Activated T-helper 1 cell treated with anti-CD3 and anti-CD28 coated beads, Interleukin-2, amount 50 U/mL, for 16 hours (primary cell): ENCODE data around the gene DICER1.

Source experiments
- DNase-seq, 2 donors: peaks; one replicate each; pipeline ENCODE4 v3.0.0-alpha.2; 2020; ENCODE audit warnings: low read depth in 1 of 2, low spot score in 1 of 2

DICER1 gene

DNA sequence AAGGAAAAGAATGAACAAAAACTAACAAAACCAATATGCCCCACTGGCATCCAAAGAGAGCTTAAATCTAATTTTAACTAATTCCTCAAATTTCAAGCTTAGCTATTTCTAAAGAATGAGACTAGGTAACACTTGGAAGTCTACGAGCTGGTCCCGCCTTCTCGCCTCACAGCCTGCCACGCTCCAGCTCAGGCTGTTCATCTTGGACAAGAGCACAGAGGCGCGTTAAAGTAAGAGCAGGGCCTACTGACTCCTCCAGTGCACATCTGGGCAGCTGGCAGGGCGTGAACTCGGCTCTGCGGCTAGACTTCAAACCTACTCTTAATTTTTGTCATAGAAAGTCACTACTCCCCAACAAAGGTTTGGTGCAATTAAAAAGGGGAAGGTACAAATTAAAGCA, 64.6 kb downstream of the DICER1 start:
- no peak for DNase-seq

DNA sequence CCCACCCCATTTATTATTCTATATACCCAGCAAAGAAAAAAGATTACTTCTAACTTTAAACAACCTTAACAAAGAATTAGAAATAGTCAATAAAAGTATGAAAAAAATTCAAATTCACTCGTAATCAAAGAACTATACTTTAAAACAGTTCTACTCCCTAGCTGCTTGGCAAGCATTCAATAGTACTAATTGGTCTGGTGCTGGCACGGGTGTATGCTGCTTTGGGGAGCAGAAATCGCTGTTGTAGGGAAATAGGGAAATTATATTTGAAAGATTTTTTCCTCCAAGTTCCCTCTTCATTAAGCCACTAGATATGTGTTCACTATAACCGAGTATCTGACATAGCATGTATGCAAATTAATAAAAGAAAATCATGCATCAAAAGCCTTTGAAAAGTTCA, 65.7 kb downstream of the DICER1 start:
- DNase-seq = no peak

DNA sequence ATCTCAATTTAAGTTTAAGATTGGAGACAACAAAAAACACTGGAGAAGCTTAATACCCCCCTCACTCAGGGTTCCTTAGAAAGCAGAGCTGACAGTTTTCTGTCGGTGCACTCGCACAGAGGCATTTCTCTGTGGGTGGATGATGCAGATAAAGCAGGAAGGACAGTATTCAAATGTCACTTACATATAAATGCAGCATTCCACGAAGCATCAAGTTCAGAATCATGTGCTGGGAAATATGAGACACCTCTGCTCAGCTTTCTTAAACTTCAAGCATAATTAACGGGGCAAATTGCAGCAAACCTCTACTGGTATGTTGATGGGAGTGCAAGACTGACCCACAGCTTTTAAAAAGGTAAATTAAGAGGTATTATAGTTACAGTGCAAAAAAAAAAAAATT, 68.7 kb downstream of the DICER1 start:
- DNase-seq = no peak

DNA sequence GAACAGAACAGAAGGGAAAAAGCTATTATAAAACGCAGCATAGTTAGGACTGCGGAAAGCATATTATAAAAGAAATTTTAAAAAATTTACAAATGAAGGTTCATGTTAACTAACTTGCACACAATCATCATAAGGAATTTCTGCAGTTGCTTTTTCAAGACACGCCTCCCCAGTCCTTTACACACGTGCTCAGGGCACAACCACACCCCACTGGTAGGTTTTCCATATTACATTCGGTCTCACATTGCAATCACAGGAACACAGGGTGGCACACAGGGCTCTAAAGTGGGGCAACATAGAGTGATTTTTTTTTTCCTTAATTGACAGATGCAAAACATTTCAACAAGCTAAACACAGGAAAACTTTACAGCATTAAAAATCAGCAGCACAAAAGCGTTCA, 69.7 kb downstream of the DICER1 start:
- no peak for DNase-seq

DNA sequence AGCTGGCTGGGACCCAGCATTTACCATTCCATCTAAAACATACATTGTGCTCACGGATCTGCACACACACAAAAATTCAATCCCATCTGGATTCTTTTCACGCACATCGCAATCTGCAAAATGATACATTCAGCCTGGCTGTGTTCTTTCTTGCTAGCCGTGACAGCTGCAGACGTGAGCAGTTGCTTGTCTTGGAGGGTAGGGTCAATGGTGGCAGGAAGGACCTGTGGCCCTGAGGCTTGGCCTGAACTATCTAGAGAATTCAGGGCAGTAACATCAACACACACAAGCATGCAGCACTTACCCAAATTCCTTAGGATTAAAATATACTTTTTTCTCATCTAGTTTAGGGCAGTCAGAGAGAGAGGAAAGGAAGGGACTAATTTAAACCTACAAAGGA, 72.0 kb downstream of the DICER1 start:
- no peak for DNase-seq

DNA sequence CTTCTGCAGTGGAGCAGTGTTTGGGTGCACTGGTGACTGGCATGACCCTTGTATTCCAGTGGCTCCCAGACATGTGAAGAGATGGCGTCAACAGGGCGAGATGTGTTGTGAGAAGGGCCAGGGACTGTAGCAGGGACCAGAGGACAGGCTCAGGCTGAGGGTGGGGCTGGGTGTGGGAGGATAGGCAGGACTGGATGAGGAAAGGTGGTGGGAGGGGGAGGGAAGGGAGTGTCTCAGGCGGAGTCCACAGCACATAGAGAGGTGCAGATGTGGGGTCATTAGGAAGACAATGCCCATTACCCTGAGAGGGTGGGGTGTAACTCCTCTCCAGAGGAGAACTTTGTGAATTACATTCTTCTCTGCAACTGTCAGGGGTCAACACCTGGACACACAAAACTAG, 78.5 kb downstream of the DICER1 start:
- DNase-seq = no peak

DNA sequence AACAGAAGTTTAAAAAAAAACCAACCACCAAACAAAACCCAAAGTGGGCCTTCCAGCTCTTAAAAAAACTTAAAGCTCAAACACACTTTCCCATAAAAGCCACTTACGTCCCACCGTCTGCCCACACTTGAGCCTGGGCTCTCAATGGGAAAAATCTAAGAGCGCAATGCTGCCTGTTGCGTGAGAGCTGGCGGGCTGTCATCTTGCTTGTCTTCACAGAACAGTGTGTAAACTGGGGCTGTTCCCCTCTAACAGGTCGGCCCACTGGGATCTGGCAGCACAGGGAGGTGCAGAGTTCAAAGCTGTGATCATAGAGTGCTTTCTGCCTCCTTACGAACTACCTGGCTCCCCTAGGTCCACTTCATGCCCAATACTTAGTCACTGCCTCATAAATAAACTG, 80.0 kb downstream of the DICER1 start:
- no peak for DNase-seq

DNA sequence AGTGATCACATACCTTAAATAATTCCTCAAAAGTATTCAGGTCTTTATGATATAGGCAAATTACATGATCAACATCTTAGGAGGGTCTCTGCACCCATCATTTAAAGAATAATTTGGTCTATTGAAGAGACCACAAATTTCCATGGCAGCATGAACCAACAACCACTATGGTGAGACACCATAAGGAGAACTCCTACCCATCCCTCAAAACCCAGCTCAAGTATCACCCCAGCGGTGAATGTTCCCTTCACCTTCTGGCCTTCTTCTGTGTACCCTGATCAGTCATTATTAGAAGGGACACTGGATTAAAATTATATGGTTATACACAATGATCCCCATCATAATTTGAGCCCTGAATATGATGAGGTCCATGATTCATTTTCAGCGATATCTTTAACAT, 81.5 kb downstream of the DICER1 start:
- no peak for DNase-seq

DNA sequence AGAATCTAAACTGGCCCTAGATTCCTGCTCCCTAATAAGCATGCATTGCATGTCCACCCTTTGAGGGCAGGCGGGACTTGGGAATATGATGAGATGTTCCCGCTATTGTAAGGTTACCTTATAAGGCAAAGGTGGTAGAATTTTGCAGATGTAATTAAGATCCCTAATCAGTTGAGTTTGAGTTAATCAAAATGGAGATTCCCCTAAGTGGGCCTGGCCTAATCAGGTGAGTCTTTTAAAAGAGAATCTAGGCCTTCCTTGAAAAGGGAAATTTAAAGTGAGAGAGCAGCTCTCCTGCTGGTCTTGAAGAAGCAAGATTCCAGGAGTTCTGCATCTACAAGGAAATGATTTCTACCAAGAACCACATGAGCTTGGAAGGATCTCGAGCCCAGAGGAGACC, 83.4 kb downstream of the DICER1 start:
- no peak for DNase-seq

DNA sequence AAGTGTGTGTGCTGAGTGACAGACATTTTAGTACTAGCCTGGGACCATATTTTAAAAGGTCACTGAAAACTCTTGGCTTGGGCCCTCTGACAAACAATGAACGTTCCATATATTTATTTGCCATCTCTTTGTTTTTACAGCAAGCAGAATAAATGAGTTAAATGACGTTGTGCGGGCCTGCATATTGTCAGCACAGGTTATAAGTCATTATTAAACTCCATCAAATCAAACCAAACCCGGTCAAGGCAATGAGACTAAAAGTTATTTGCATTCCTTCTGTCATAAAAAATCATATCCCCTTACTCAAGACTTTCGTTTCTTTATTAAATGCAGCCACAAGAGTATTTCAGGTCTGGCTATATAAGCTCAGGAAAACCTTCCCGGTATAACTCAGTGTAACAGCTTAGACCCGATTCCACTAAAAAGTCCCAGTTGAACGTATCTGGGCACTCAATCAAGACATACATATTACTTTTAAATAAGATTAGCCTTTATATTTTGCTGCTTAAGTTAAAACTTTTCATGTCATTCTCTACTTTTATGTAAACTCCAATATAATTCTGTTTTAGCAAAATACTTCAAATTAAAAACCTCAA, 84.9 kb downstream of the DICER1 start:
- no peak for DNase-seq

DNA sequence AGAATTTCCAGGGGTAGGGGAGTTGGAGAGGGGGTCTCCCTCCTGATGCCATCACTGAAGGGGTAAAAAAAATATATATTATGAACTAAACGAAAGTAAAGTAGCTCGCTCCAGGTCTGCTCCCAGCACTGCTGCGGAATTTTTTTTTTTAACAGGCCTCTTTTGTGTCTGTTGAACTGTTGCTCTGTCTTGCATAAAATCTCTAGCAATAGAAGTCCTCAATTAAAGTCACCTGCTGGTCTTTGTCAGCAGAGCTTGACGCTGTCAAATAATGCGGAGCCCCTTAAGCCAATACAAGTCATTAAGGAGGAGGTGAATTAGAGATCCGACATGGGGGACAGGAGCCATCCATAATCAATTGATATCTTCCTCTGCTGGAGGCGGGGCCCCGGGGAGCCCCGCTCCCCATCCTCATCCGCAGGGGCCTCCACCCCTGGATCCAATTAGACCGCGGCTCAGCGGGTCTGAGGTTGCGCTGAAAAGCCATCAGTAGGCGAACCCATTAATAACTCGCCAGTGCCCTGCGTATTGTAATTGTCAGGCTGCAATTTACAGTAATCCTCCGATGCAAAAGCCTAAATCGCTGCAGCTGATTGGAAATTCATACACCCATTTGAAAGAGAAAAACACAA, 85.6 kb downstream of the DICER1 start:
- no peak for DNase-seq

DNA sequence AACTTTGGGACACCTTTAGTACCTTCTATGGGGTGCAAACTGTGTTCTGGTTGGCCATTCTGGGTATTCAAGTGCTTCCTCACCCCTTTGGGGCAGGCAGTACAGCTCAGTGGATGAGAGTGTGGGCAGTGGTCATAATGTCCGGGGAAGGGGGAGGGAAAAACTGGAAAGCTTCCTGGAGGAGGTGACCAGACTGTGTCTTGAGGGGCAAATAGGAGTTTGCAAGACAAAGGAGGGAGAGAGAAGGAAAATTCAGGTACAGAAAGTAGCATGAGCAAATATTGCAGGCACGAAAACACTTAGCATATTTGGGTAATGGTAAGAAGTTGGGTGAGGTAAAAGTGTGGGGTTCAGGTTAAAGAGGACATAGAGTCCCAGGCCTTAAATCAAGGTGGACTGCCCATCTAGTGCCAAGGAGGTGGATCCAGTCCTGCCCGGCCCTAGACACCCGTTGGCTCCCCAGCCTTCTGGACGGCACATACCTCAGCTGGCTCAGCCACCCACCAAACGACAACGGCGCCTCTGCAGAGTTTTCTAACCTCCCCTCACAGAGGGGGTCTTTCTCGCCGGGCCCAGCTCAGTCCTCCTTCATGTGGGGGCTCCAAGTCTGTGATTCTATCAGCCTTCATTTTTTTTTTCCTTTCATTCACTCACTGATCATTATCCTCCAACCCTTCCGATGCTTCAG, 86.4 kb downstream of the DICER1 start:
- no peak for DNase-seq

DNA sequence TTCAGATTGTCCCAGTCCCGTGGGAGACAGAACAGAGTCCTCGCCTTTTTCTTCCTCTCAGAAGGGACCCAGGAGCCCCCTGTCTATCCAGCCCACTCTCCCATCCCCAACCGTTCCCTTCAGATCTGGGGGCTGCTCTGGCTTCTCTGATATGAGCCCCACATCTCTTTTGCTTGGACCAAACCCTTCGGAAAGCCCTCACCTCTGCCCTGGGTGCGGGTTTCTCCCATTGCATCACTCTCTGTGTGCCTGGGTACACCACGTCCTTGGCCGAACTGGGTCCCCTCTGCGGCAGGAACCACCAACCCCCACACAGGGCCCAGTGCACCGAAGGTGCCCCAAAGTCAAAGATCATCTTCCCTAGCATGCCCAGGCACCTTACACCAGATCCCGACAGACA, 87.8 kb downstream of the DICER1 start:
- no peak for DNase-seq

DNA sequence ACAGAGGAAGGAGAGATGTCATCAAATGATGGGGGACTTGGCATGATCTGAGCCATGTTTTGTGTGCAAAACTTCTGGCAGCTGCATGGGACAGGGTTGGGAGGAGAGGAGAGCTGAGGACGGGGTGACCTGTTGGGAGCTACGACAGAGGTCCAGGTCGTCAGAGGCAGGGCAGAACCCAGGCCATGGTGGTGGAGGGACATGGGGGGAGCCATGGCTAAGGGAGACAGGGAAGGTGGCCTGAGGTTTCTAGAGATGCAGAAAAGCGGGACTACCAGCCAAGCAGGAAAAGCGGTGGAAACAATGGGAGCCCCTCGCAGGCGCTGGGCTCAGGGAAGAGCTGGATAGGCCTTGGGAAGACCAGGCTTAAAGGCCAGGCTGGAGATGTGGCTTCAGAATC, 88.3 kb downstream of the DICER1 start:
- no peak for DNase-seq

DNA sequence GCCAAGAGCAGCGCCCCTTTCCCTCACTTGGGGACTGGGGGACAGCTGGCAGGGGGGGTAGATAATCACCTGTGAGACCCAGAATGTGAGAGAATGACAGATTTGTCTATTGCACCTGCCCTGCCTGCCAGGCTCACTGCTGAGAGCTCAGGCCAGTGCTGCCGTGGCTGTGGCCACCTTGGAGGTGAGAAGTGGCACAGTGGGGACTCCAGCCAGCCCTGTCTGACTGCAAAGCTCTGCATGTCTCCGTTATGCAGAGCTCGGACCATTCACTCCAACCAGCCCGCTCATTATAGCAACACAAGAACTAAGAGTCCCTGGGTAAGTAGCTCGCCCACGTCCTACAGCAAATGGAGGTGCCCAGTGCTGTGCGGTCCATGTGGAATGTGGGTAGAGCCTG, 88.8 kb downstream of the DICER1 start:
- no peak for DNase-seq

DNA sequence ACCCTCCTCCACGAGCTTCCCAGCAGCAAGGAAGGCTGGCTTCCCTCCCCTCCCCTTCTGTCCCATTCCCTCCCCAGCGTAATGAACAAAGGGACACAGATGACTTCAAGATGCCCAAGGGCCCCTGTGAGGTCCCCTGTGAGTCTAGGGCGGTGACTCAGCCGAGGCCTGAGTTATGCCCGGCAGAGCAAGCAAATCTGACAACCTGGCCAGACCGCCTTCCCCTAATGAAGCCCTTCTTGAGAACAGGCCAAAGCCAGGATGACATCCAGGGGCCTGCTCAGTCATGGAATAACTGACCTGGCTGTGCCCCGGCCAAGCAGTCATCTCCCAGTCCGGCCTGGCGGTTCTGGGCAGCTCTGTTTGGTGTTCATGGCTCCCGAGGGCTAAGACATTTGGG, 89.2 kb downstream of the DICER1 start:
- DNase-seq = no peak

DNA sequence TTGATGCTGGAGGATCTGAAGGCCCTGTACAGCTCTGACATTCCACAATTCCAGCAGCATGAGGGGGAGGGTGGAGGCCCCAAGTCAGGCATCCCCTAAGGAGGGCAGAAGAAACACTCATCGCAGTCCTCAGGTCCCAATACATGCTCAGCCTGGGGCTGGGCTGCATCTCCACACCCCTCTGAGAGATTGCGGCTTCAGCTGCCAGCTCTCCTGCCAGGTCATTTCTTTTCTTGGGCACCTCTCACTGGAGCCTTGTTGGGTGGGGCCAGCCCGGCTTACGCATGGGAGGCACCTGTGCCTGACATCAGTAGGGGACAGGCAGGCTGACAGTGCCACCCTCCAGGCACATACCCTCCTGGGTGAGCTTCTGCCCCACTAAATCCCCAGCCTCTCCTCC, 89.8 kb downstream of the DICER1 start:
- no peak for DNase-seq

DNA sequence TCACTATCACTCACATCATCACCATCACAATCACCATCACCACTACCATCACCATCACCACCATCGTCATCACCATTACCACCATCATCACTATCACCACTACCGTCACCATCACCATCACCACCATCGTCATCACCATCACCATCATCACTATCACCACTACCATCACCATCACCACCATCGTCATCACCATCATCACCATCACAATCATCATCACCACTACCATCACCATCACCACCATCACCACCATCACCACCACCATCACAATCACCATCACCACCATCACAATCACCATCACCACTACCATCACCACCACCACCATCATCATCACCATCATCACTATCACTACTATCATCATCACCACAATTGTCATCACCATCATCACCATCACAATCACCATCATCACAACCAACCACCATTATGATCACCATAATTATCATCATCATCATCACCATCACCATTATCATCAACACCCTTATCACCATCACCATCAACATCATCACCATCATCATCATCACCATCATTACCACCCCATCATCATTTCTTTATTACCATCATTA, 90.8 kb downstream of the DICER1 start:
- DNase-seq = no peak

DNA sequence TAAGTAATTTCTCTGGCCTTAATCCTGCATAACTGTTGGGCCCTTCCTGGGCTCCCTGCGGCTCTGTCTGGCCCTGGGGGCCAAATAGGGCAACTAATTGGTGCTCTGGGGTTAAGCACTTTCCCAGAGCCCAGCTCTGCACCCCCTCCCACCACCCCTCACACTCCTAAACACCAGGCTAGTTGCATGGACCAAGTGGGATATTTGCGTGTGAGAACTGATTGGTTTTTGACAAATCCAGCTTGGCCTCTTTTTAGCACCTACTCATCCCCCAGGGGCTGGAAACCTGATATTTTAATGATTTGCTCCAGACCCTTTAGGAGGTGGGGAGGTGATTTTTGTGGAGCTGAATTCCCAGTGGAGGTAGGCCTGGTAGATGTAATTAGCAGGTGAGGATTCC, 91.9 kb downstream of the DICER1 start:
- DNase-seq = no peak

DNA sequence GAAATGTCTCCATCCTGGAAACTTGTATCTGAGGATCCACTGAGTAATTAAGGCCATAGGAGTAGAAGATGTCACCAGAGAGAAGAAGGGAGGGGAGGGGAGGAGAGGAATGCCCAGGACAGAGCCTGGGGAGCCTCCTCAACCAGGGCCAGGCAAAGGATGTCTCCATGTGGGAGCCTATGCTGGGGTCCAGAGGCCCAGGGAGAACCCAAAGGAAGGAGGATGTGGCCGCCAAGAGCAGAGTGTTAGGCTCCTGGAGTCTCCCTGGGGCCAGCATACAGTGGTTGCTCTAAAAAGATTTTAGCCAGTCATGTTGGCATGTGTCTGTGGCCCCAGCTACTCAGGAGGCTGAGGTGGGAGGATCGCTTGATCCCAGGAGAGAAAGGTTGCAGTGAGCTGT, 92.6 kb downstream of the DICER1 start:
- no peak for DNase-seq

DNA sequence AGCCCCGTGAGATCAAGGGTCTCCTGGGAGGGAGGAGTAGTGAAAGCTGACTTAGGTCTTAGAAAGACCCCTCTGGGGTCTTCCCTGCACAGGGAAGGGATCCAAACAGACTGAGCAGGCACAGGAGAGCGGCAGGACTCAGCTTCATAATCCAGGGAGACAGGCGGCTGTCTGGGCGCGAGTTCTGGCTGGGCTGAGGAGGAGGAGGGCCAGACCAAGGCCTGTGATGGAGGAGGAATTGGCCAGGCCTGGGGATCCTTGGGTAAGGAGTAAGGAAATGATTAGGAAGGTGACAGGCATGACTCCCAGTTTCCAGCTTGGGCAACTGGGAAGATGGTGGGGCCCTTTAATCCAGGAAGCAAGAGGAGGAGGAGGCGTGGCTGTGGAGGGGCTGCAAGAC, 93.1 kb downstream of the DICER1 start:
- DNase-seq = no peak

DNA sequence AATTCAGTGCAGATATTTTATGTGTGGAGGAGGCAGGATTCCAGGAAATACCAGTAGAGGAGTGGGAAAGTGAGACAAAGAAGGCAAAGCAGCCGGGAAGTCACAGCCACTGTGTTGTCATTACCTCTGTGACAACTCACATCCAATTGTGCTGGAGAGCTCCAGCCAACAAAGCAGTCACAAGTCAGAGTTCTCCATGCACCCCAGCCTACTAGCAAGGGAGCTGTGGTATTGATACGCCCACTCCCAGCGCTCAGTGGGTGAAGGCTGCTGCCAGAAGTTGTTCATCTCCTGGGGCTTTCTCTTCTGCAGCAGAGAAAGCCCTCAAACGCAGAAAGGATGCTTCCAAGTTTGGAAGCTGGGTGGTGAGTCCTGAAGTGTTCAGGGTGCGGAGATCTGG, 93.9 kb downstream of the DICER1 start:
- DNase-seq = no peak

DNA sequence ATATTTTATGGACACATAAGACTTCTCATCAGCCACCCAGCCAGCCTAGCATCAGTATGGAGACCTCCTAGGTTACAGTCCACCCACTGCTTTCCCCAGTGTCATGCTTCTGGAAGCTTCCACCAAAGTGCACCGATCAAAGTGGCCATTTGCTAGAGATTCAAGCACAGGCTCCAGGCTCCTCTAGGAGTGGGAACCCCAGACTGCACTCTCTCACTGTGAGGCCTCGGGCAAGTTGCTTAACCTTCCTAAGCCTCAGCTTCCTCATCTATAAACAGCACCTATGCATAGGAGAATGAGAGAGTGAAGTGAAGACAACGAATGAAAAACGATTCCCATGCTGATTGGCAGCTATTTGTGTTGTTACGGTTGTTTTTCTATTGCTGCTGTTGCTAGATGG, 94.4 kb downstream of the DICER1 start:
- DNase-seq = no peak
